ENCODE measurements around the gene CD82.
A peak's percentile ranks its signal among the peaks of the same experiment; 100 is the strongest.

Gene CD82

DNA sequence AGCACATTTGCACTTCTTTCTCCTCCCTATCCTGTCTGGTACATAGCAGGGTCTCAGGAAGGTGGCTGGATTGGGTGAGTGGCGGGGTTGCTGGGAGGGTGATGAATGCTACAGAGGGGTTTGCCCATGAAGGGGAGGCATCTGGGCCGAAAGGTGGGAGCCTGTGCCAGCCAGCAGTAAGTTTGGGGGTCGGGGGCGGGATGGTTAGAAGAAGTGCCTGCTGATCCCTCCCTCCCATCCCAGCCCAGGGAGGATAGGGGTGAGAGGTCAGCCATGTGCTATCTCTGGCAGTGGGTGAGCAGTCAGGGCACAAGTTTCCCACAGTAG, 2.8 kb downstream of the CD82 start (continued):
- TF ChIP-seq, protein P1, sequence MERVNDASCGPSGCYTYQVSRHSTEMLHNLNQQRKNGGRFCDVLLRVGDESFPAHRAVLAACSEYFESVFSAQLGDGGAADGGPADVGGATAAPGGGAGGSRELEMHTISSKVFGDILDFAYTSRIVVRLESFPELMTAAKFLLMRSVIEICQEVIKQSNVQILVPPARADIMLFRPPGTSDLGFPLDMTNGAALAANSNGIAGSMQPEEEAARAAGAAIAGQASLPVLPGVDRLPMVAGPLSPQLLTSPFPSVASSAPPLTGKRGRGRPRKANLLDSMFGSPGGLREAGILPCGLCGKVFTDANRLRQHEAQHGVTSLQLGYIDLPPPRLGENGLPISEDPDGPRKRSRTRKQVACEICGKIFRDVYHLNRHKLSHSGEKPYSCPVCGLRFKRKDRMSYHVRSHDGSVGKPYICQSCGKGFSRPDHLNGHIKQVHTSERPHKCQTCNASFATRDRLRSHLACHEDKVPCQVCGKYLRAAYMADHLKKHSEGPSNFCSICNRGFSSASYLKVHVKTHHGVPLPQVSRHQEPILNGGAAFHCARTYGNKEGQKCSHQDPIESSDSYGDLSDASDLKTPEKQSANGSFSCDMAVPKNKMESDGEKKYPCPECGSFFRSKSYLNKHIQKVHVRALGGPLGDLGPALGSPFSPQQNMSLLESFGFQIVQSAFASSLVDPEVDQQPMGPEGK (CRISPR knock-in tag; IDR thresholded peaks at IDR 0.05; ENCODE audit: borderline replicate concordance), result no peak
- TF ChIP-seq, protein P2, sequence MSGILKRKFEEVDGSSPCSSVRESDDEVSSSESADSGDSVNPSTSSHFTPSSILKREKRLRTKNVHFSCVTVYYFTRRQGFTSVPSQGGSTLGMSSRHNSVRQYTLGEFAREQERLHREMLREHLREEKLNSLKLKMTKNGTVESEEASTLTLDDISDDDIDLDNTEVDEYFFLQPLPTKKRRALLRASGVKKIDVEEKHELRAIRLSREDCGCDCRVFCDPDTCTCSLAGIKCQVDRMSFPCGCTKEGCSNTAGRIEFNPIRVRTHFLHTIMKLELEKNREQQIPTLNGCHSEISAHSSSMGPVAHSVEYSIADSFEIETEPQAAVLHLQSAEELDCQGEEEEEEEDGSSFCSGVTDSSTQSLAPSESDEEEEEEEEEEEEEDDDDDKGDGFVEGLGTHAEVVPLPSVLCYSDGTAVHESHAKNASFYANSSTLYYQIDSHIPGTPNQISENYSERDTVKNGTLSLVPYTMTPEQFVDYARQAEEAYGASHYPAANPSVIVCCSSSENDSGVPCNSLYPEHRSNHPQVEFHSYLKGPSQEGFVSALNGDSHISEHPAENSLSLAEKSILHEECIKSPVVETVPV (CRISPR knock-in tag; IDR thresholded peaks at IDR 0.05), result no peak
- no peak for TF ChIP-seq ISL1 (CRISPR knock-in tag; IDR thresholded peaks at IDR 0.05)

GRCh38 chr11:44568658-44569473, 3.4 kb downstream of the CD82 start:
- TF ChIP-seq PPARA (CRISPR knock-in tag; IDR thresholded peaks at IDR 0.05; ENCODE audit: borderline replicate concordance) (no peak), ESRRG (CRISPR knock-in tag; IDR thresholded peaks at IDR 0.05) (no peak), TOX (CRISPR knock-in tag; IDR thresholded peaks at IDR 0.05; ENCODE audit: borderline replicate concordance) (no peak), OSR1 (CRISPR knock-in tag; IDR thresholded peaks at IDR 0.05) (no peak), GLIS3 (CRISPR knock-in tag; IDR thresholded peaks at IDR 0.05) (no peak), CSDC2 (CRISPR knock-in tag; IDR thresholded peaks at IDR 0.05) (no peak), ZNF70 (CRISPR knock-in tag; IDR thresholded peaks at IDR 0.05) (no peak)
- TF ChIP-seq, protein P2 (CRISPR knock-in tag; IDR thresholded peaks at IDR 0.05), result no peak
- TF ChIP-seq, protein P3, sequence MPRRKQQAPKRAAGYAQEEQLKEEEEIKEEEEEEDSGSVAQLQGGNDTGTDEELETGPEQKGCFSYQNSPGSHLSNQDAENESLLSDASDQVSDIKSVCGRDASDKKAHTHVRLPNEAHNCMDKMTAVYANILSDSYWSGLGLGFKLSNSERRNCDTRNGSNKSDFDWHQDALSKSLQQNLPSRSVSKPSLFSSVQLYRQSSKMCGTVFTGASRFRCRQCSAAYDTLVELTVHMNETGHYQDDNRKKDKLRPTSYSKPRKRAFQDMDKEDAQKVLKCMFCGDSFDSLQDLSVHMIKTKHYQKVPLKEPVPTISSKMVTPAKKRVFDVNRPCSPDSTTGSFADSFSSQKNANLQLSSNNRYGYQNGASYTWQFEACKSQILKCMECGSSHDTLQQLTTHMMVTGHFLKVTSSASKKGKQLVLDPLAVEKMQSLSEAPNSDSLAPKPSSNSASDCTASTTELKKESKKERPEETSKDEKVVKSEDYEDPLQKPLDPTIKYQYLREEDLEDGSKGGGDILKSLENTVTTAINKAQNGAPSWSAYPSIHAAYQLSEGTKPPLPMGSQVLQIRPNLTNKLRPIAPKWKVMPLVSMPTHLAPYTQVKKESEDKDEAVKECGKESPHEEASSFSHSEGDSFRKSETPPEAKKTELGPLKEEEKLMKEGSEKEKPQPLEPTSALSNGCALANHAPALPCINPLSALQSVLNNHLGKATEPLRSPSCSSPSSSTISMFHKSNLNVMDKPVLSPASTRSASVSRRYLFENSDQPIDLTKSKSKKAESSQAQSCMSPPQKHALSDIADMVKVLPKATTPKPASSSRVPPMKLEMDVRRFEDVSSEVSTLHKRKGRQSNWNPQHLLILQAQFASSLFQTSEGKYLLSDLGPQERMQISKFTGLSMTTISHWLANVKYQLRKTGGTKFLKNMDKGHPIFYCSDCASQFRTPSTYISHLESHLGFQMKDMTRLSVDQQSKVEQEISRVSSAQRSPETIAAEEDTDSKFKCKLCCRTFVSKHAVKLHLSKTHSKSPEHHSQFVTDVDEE (CRISPR knock-in tag; IDR thresholded peaks at IDR 0.05), result no peak
- peak; percentile 59 for ATAC-seq

GRCh38 chr11:44570411-44571155, 5.1 kb downstream of the CD82 start:
- no peak for ATAC-seq
- TF ChIP-seq ARNTL (CRISPR knock-in tag; IDR thresholded peaks at IDR 0.05; ENCODE audit: borderline replicate concordance, low read depth) (no peak), TOX (CRISPR knock-in tag; IDR thresholded peaks at IDR 0.05; ENCODE audit: borderline replicate concordance) (no peak), CSDC2 (CRISPR knock-in tag; IDR thresholded peaks at IDR 0.05) (no peak), PPARA (CRISPR knock-in tag; IDR thresholded peaks at IDR 0.05; ENCODE audit: borderline replicate concordance) (no peak), RARB (CRISPR knock-in tag; IDR thresholded peaks at IDR 0.05) (no peak), CREB5 (CRISPR knock-in tag; IDR thresholded peaks at IDR 0.05; ENCODE audit: low read depth) (no peak), GLIS3 (CRISPR knock-in tag; IDR thresholded peaks at IDR 0.05) (no peak), ZNF8 (CRISPR knock-in tag; IDR thresholded peaks at IDR 0.05) (no peak), ZFP3 (CRISPR knock-in tag; IDR thresholded peaks at IDR 0.05) (no peak), ZC3H10 (CRISPR knock-in tag; IDR thresholded peaks at IDR 0.05) (no peak), POU6F1 (CRISPR knock-in tag; IDR thresholded peaks at IDR 0.05; ENCODE audit: borderline replicate concordance, low read depth) (no peak), TCF4 (CRISPR knock-in tag; IDR thresholded peaks at IDR 0.05; ENCODE audit: borderline replicate concordance) (no peak), ZNF70 (CRISPR knock-in tag; IDR thresholded peaks at IDR 0.05) (no peak)
- TF ChIP-seq, protein P3 (CRISPR knock-in tag; IDR thresholded peaks at IDR 0.05), result no peak
- TF ChIP-seq, protein P2 (CRISPR knock-in tag; IDR thresholded peaks at IDR 0.05), result no peak

All from SK-N-SH treated with all-trans-retinoic acid at 6 μM for 48 hours (cell line).